ENCODE data around the gene NLRP3.
"Not testable (repeated sequence)": the region's sequence is repeated elsewhere in the genome, so short reads cannot be mapped to it uniquely, and the experiment has no call there.

The NLRP3 gene

GRCh38 chr1:247440001-247440620 lies 24.1 kb downstream of the NLRP3 start:
- no peak for DNase-seq

GRCh38 chr1:247441606-247442005 lies 25.6 kb downstream of the NLRP3 start:
- no peak for DNase-seq

- DNase-seq = no peak
Observed at GRCh38 chr1:247442164-247442563, 26.2 kb downstream of the NLRP3 start.

- DNase-seq = no peak
Observed at GRCh38 chr1:247443641-247444040, 27.7 kb downstream of the NLRP3 start.

DNA sequence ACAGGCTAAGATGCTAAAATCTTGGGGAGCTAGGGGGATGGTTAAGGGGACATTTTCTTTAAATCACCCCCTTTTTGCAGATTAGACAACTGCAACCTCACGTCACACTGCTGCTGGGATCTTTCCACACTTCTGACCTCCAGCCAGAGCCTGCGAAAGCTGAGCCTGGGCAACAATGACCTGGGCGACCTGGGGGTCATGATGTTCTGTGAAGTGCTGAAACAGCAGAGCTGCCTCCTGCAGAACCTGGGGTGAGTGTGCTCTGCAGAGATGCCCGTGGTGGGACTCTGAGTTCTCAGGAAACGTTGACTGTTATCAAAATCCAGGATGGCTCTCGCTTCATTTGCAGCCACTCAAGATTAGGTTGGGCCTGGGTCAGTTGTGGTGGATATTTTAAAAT lies 28.6 kb downstream of the NLRP3 start:
- no peak for DNase-seq

DNA sequence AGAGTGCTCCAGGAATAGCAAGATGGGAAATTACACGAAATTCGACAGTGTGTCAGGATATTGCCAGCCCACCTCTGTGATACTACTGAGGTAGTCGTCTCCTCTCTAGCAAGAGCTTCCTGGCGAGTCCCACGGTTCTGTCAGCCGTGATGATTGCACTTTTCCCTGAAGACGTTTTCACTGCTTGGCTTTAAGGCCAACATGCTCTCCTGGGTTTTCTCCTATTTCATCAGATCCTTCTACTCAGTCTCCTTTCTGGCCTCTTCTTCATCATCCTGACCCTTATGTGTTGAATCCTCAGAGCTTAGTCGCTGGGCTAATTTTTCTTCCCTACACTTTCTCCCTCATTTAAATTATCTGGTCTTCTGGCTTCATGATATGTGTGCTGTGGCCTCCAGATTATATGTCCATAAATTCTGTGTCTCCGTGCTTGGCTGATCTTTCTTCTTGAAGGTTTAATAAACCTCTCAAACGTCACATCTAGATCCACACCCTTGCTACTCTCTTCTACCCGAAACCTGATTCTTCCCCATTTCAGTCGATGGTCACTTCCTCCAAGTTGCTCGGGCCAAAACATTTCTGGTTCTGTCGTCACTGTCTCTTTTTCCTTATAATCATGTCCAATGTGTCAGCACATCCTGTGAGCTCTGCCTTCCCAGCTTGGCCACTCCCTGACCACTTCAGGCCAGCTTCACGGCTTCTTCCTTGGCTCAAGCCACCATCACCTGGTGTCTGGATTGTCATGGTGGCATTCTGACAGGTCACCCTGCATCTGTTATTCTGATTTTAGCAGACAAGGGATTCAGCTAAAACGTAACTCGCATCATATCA lies 29.8 kb downstream of the NLRP3 start:
- DNase-seq = no peak

DNA sequence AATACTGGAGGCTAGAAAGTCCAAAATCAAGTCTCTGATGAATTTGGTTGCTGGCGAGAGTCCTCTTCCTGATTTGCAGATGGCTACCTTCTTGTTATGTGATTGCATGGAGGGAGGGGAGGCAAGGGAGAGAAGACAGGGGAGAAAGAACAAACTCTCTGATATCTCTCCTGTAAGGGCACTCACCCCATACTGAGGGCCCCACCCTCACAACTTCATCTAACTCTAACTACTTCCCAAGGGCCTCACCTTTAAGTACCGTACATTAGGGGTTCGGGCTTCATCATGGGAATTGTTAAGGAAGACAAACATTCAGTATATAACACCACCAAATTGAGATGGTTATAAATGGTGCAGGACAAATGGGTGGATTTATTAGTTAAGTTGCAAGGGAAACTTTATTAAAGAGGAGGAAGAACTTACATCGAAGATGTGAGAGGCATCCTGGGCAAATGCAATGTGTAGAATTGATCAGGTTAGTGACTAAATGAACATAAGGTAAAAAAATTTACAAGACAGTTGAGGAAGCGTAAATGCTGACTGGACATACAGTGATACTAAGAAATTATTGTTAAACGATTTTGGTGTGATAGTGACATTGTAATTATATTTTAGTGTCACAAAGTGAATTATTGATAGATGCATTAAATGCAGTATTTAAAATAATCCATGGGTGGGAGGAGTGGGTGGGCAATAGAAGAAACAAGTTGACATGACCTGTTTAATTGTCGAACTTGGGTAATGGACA lies 31.4 kb downstream of the NLRP3 start:
- no peak for DNase-seq

- DNase-seq = no peak
Observed at GRCh38 chr1:247448107-247448791, 32.3 kb downstream of the NLRP3 start.

- DNase-seq = no peak
Observed at GRCh38 chr1:247451388-247452010, 35.5 kb downstream of the NLRP3 start.

GRCh38 chr1:247452447-247453039 lies 36.6 kb downstream of the NLRP3 start:
- DNase-seq = no peak

DNA sequence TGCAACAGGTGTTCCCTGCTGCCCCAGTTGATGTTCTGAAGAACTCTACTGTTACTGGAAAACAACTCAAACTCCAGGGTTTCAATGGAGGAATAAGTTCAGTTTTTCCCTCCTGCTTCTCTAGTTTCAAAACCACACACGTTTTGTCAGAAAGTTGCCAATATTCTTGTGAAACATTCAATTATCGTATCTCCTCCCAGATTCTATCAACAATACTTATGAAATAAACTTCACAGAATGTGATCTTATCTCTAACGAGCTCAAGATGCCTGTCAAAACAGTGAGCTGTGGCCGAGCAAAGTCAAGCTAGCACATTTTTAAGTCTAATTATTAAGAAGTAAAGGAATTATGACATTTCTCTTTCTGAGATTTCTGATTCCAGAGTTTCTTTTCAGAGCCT lies 37.3 kb downstream of the NLRP3 start:
- no peak for DNase-seq

DNA sequence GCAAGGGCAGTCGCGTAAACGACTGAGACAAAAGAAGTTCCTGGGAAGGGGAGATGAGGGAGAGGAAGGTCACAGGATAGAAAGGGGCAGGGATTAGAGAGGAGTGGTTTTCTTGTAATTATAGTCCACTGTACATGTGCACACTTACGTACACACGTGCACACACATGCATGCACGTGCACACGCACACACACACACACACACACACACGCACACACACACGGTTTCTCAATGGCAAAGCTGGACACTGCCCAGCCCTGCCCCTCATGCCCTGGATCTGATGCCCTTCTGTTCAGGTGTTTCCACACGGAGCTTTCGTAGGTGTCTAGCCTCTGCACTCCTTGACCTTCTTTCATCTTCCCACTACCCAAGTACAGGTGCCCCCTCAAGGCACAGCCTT lies 38.0 kb downstream of the NLRP3 start:
- DNase-seq = no peak

GRCh38 chr1:247456021-247456420 lies 40.0 kb downstream of the NLRP3 start:
- DNase-seq = no peak

DNA sequence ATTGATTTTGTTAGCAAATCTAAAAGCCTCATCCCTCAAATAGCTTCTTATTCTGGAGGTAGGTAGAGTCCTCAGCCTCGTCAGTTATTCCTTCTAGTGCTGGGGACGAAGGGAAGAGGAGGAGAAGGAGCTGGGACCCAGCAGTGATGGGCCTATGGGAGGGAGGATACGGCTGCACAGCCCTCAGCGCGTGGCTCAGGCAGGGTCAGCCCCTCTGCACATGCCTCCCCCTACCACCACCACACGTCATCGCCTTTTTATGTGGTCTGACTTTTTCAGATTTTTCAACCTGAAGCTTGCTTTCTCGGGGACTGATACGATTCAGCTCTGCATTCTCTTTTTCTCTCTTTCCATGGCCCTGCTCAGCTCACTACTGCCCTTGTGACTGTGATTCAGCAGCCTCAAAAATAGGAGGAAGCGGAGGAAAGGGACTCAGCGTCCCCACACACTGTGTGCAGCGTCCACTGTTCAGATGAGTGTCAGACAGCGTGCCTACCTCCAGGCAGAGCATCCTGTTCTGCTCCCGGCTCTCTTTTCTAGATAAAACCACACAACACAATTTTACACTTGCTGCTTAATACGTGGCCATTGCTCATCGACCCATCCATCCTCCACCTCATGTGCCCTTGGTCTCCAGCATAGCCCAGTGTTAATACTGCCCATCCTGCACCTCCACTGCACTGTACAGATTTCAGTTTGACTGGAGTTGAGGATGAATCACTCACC lies 41.1 kb downstream of the NLRP3 start:
- no peak for DNase-seq

DNA sequence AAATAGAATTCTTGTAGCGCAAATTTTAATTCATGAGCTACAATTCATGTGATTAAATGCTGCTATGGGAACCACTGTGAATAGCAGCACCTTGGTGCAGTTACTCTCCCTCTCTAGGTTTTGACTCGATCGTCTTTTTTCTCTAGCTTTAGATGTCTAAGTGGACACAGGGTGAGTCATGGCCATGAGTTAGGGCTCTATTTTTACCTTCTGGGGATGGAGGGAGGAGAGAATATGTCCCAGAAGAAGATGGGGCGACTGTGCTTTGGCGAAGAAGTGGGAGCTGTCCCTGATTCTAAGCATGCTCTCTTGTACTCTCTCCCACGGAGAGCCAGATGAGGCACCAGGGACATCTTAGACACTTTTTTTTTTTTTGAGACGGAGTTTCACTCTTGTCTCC lies 43.5 kb downstream of the NLRP3 start:
- DNase-seq = no peak

DNA sequence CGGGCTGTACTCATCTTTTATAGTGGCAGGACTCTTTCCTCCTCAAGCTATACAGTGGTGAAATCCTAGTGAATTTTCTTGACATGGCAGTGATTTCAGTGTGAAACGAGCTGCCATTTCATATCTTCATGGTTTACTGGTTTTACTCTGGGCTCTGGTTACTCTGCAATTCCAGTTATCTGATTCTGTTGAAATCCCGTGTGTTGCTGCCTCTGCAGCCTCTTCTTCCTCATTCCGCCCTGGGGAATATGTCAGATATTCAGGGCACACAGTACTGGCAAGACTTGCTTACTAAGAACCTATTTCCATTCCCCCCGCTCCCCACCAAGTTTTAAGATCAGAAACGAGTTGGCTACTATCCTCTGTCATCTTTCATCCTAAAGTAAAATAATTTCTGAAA lies 49.8 kb downstream of the NLRP3 start:
- DNase-seq = no peak

GRCh38 chr1:247467129-247467528 lies 51.2 kb downstream of the NLRP3 start:
- no peak for DNase-seq

- DNase-seq = no peak
Observed at GRCh38 chr1:247468481-247469140, 52.6 kb downstream of the NLRP3 start.

DNA sequence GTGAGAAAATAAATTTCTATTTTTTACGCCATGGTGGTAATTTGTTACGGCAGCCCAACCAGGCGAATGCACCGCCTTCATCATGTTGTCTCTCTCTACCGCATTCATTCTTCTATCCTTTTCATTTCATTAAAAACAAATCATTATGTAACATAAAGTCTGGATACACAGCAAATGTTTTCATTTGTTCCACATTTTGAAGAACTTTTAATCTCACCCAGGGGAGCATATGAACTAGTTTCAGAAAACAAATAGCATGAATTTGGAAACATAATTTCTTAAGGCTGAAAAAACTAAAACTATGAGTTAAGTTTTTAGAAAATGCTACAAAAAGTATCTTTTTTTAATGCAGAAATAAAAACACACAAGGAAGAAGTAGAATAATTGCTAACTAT lies 53.2 kb downstream of the NLRP3 start:
- no peak for DNase-seq

- DNase-seq = not testable (repeated sequence)
Observed at GRCh38 chr1:247470942-247471429, 55.0 kb downstream of the NLRP3 start.

DNA sequence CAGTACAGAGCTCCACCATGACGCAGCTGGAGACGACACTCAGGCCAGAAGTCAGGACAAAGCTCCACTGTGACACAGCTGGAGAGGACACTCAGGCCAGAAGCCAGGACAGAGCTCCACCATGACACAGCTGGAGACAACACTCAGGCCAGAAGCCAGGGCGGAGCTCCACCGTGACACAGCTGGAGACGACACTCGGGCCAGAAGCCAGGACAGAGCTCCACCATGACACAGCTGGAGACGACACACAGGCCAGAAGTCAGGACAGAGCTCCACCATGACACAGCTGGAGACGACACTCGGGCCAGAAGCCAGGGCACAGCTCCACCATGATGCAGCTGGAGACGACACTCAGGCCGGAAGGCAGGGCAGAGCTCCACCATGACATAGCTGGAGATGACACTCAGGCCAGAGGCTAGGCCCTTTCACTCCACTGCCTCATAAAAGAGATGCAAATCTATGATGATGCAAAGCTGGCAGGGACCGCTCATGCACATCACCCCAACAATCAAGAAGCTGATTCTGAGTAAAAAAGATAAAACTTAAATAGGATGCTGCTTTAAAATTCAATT lies 55.6 kb downstream of the NLRP3 start:
- DNase-seq = no peak

Data from NCI-H1048 (cell line).